NB4 (cell line): ENCODE data around the gene FLT4.
A peak's percentile ranks its signal among the peaks of the same experiment; 100 is the strongest.

Experiments used
- DNase-seq: peaks from one replicate; pipeline ENCODE4 v3.0.0; 2010; ENCODE audit warnings: low read depth
- H3K4me3 ChIP-seq: one replicate; pipeline ENCODE4 v1.5.1; 2011; ENCODE audit warnings: mild to moderate bottlenecking, low read depth, low read length, moderate library complexity
- MYC ChIP-seq: IDR thresholded peaks from 2 replicates; pipeline ENCODE4 v1.6.1; 2011; ENCODE audit warnings: low read depth, low read length
- POLR2A ChIP-seq: IDR thresholded peaks from 2 replicates; pipeline ENCODE4 v1.6.1; 2011; ENCODE audit warnings: mild to moderate bottlenecking; ENCODE audit not compliant: insufficient read length; ENCODE audit errors: extremely low read depth
- TF ChIP-seq, protein P1 (sequence below): IDR thresholded peaks from 2 replicates; pipeline ENCODE4 v1.6.1; 2011; ENCODE audit warnings: low read depth, low read length
- TF ChIP-seq, protein P2 (sequence below): IDR thresholded peaks from one replicate; pipeline ENCODE4 v1.5.1; 2012; ENCODE audit warnings: low read depth, low read length

The FLT4 gene

DNA sequence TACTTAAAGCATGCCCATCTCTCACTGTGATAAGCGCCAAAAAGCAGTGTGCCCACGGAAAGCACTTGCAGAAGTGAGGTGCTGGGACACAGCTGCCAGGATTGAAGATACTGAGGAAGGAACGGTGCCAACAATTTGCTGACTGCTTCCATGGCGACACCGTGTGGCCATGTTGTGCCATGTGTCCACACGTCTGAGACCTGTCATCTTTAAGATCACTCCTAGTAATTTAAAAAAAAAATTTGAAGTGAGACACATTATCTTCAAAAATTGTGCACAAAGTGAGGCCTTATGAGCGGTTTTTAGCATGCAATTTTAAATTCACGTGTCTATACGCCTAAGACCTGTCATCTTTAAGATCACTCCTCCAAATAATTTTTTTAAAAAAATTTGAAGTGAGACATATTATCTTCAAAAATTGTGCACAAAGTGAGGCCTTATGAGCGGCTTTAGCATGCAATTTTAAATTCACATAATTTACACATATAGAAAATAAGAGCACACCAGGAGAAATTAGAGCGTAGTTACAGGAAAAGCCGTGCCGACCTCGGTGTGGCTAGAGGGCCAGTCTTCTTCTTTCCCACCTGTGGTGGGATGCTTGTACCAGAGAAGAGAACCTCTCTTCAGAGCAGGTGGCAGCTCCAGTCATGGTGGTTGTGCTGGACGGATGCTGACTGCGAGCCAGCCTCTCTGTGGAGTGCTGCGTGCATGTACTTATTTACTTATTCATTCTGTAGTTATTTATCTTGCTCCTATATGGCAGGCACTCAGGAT lies 21.4 kb upstream of the FLT4 start:
- DNase-seq = peak; percentile 82
- H3K4me3 ChIP-seq = no peak overlapping the region
- TF ChIP-seq, protein P1, sequence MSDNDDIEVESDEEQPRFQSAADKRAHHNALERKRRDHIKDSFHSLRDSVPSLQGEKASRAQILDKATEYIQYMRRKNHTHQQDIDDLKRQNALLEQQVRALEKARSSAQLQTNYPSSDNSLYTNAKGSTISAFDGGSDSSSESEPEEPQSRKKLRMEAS = peak; percentile 89
- TF ChIP-seq POLR2A = no peak
- peak; percentile 65 for TF ChIP-seq MYC
- TF ChIP-seq, protein P2, sequence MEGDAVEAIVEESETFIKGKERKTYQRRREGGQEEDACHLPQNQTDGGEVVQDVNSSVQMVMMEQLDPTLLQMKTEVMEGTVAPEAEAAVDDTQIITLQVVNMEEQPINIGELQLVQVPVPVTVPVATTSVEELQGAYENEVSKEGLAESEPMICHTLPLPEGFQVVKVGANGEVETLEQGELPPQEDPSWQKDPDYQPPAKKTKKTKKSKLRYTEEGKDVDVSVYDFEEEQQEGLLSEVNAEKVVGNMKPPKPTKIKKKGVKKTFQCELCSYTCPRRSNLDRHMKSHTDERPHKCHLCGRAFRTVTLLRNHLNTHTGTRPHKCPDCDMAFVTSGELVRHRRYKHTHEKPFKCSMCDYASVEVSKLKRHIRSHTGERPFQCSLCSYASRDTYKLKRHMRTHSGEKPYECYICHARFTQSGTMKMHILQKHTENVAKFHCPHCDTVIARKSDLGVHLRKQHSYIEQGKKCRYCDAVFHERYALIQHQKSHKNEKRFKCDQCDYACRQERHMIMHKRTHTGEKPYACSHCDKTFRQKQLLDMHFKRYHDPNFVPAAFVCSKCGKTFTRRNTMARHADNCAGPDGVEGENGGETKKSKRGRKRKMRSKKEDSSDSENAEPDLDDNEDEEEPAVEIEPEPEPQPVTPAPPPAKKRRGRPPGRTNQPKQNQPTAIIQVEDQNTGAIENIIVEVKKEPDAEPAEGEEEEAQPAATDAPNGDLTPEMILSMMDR = peak; percentile 86

DNA sequence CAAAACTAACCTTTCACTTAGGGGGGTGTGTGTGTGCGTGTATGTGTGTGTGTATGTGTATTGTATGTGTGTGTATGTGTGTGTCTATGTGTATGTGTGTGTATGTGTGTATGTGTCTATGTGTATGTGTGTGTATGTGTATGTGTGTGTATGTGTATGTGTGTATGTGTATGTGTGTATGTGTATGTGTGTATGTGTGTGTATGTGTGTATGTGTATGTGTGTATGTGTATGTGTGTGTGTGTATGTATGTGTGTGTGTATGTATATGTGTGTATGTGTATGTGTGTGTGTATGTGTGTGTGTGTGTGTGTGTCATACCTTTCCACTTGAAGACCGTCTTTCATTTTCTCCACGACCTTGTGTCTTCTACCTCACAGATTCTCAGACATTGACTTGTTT lies 20.8 kb upstream of the FLT4 start:
- H3K4me3 ChIP-seq = no peak overlapping the region
- no peak for DNase-seq
- TF ChIP-seq, protein P2 = no peak
- no peak for TF ChIP-seq MYC
- TF ChIP-seq, protein P1 = no peak
- no peak for TF ChIP-seq POLR2A

DNA sequence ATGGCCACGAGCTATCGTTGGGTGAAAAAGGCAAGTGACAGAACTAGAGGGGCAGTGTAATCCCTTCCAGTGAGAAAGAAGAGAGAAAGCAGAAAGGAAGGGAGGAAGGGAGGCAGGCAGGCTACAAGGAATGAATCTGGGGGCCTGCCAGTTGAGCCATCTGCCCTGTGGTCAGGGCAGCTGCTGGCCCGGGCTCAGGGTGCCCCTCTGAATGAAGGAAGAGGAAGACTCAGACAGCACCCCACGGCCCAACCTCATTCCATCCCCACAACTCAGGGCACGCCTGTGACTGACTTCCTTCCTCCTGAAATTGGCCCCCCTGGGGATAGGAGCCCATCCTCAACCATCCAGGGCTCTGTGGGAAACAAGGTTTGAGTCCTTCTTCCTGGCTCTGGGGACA lies 20.3 kb upstream of the FLT4 start:
- no peak overlapping the region for H3K4me3 ChIP-seq
- TF ChIP-seq, protein P2 = no peak
- TF ChIP-seq, protein P1 = no peak
- TF ChIP-seq MYC (no peak), POLR2A (no peak)
- DNase-seq = peak; percentile 28

DNA sequence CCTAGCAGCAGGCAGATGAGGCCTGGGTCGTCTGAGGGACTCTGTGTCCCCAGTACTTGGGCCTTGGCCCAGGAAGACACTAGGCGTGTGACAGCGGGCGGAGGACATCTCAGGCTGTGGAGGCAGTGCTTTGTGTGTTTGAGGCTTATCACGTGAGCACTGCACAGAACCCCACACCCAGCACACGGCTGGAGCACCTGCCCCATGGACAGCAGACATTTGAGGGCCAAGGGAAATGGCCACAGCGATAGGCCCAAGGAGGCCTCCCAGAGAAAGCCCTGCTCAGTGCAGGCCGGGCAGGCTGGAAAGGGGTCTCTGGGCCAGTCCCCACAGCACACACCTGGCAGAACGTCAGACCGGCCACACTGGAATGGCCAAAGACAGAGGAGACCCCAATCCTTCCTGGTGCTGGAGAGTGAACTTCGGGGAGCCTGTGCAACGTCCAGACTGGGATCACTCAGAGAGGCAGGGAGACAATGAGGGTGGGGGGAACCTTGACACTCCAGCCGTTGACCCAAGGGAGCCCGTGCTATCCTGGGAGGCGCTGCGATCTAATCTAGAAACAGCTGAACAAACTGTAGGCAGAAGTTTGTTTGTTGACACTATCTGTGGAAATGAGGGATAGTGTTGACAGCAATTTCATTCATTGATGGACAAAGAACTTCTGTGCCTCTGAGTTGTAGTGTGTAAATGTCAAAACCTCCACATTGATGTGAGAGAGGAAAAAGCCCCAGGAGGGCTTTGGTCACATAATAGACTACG lies 19.6 kb upstream of the FLT4 start:
- TF ChIP-seq, protein P2 = no peak
- TF ChIP-seq MYC (no peak), POLR2A (no peak)
- TF ChIP-seq, protein P1 = no peak
- DNase-seq = no peak
- H3K4me3 ChIP-seq = no peak overlapping the region

DNA sequence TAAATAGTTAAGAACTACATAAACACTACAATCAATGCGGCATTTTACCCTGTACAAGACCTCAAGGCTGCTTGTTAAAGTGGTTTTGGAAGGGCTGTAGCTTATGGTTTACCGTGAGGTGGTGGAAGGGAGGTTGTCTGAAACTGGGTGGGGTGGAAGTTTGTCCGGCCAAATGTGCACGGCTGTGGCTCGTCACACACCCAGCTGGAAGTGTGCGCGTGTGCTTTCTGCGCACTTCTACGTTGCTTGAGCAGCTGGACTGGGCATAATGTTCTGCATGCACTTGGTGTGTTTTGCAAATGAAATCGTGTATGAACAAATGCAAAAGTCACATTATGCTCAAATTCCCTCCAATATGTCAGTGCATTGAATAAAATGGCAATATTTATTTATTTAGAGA lies 17.4 kb upstream of the FLT4 start:
- TF ChIP-seq MYC (no peak), POLR2A (no peak)
- TF ChIP-seq, protein P1 = no peak
- TF ChIP-seq, protein P2 = no peak

More for the DNA sequence above, 17.4 kb upstream of the FLT4 start:
- H3K4me3 ChIP-seq = no peak overlapping the region
- DNase-seq = no peak
